ENCODE results near the gene ASPG.

- no peak for TF ChIP-seq CTCF (IDR thresholded peaks at IDR 0.05)
- no peak for TF ChIP-seq POLR2A (IDR thresholded peaks at IDR 0.05)
Measured at GRCh38 chr14:104149617-104150135, 64.2 kb downstream of the ASPG start.

Data from esophagus squamous epithelium (tissue), 4 donors.